A549 (cell line): ENCODE measurements around the gene TTC34. TPM values are rescaled to one million over a fixed set of nuclear protein-coding genes. Genes with fewer than 3 reads are reported as not detected.

Experiments
- ATAC-seq, 2 experiments: fragments of 200-7000 bp in 1 of 2; fragments of >200 bp in 1 of 2; cut with Nextera tagmentation in 1 of 2; cut with Tn5 transposase in 1 of 2; 3 replicates each; pipeline versions ENCODE4 v1.8.0 to v1.9.1; 2018 to 2020; ENCODE audit warnings: mild to moderate bottlenecking in 1 of 2, moderate library complexity in 1 of 2
- CTCF ChIA-PET: fragments of 300-600 bp; sonication (Branson Sonifier 250); formaldehyde crosslinking; extraction: SDS; loops from one replicate; lab custom pipeline; 2021; ENCODE audit warnings: antibody characterized with exemption, inconsistent platforms; lab: Yijun Ruan, JAX
- POLR2A ChIA-PET: fragments of 350-600 bp; formaldehyde crosslinking; extraction: SDS; loops from one replicate; lab custom pipeline; 2021; ENCODE audit warnings: antibody characterized with exemption, inconsistent platforms; lab: Yijun Ruan, JAX
- DNase-seq, 2 experiments: peaks; one replicate each; pipeline versions ENCODE4 v3.0.0 to v3.0.0-alpha.2; 2011 to 2016; ENCODE audit warnings: low read depth in 1 of 2, low spot score in 1 of 2
- FAIRE-seq: peaks from 2 replicates; lab custom pipeline; 2011; peaks lifted over from hg19 to GRCh38; lab: Jason Lieb, UNC
- H3K27ac ChIP-seq, 2 experiments: fragments of >200 bp; sonication (Bioruptor Twin); formaldehyde crosslinking; 3 replicates each; pipeline ENCODE4 v1.5.1; 2016 to 2017
- H3K4me1 ChIP-seq: fragments of >200 bp; sonication (Bioruptor Twin); formaldehyde crosslinking; 3 replicates; pipeline ENCODE4 v1.6.1; 2016
- H3K4me2 ChIP-seq: fragments of >200 bp; sonication (Bioruptor Twin); formaldehyde crosslinking; 3 replicates; pipeline ENCODE4 v1.6.1; 2016
- H3K4me3 ChIP-seq: fragments of >200 bp; sonication (Bioruptor Twin); formaldehyde crosslinking; 3 replicates; pipeline ENCODE4 v1.5.1; 2016
- H3K9me3 ChIP-seq: fragments of >200 bp; sonication (Bioruptor Twin); formaldehyde crosslinking; 3 replicates; pipeline ENCODE4 v1.6.1; 2016
- ATOH8 ChIP-seq: fragments of 250-450 bp; sonication (Bioruptor Pico); IDR thresholded peaks from 2 replicates; pipeline ENCODE4 v1.5.0; 2020; ENCODE audit warnings: low read depth, mild to moderate bottlenecking, moderate library complexity
- CBX2 ChIP-seq: fragments of 200-600 bp; sonication (generic); IDR thresholded peaks from 2 replicates; pipeline ENCODE4 v1.6.1; 2016; ENCODE audit warnings: low read depth, mild to moderate bottlenecking, borderline replicate concordance
- CEBPB ChIP-seq, 2 experiments: fragments of >200 bp in 1 of 2; sonication (Bioruptor Twin) in 1 of 2; formaldehyde crosslinking in 1 of 2; IDR thresholded peaks; 2 replicates each; pipeline ENCODE4 v1.6.1; 2012 to 2016
- E2F6 ChIP-seq: IDR thresholded peaks from 2 replicates; pipeline ENCODE4 v1.6.1; 2012; ENCODE audit warnings: low read depth, borderline replicate concordance
- ELK1 ChIP-seq: fragments of 150-350 bp; IDR thresholded peaks from 2 replicates; pipeline ENCODE4 v1.6.1; 2014; ENCODE audit warnings: low read depth, mild to moderate bottlenecking, low read length
- EP300 ChIP-seq, 2 experiments: fragments of >200 bp; sonication (Bioruptor Twin); formaldehyde crosslinking; IDR thresholded peaks; 2 replicates in 1 of 2; 3 replicates in 1 of 2; pipeline ENCODE4 v1.6.1; 2016 to 2017
- FOSL2 ChIP-seq, 2 experiments: fragments of 450-650 bp in 1 of 2; fragments of >200 bp in 1 of 2; sonication (Bioruptor Twin) in 1 of 2; formaldehyde crosslinking; IDR thresholded peaks; 2 replicates each; pipeline versions ENCODE4 v1.5.0 to v1.6.1; 2016 to 2020; ENCODE audit warnings: mild to moderate bottlenecking in 1 of 2, moderate library complexity in 1 of 2
- HDAC2 ChIP-seq: fragments of 200-600 bp; sonication (generic); IDR thresholded peaks from 2 replicates; pipeline ENCODE4 v1.6.1; 2016
- HEYL ChIP-seq: fragments of 250-450 bp; sonication (Bioruptor Pico); IDR thresholded peaks from 2 replicates; pipeline ENCODE4 v1.8.0; 2021; ENCODE audit warnings: mild to moderate bottlenecking, moderate library complexity
- HOXA7 ChIP-seq: fragments of 250-450 bp; sonication (Bioruptor Pico); IDR thresholded peaks from 2 replicates; pipeline ENCODE4 v1.5.0; 2020; ENCODE audit warnings: mild to moderate bottlenecking, moderate library complexity
- JUNB ChIP-seq: fragments of >200 bp; sonication (Bioruptor Twin); formaldehyde crosslinking; IDR thresholded peaks from 2 replicates; pipeline ENCODE4 v1.6.1; 2016
- KDM5A ChIP-seq: fragments of 200-600 bp; sonication (generic); IDR thresholded peaks from 2 replicates; pipeline ENCODE4 v1.6.1; 2016; ENCODE audit warnings: antibody characterized with exemption, mild to moderate bottlenecking
- NR3C1 ChIP-seq: fragments of >200 bp; sonication (Bioruptor Twin); formaldehyde crosslinking; IDR thresholded peaks from 3 replicates; pipeline ENCODE4 v1.6.1; 2017
- POLR2A ChIP-seq: IDR thresholded peaks from 2 replicates; pipeline ENCODE4 v1.6.1; 2012; ENCODE audit warnings: mild to moderate bottlenecking, low read length
- RFX5 ChIP-seq: fragments of 450-650 bp; IDR thresholded peaks from 2 replicates; pipeline ENCODE4 v1.7.1; 2014; ENCODE audit warnings: antibody characterized with exemption, mild to moderate bottlenecking, moderate library complexity
- RNF2 ChIP-seq: fragments of 200-600 bp; sonication (generic); IDR thresholded peaks from 2 replicates; pipeline ENCODE4 v1.6.1; 2016; ENCODE audit warnings: low read depth, mild to moderate bottlenecking, antibody characterized with exemption, moderate library complexity, borderline replicate concordance
- SREBF2 ChIP-seq: fragments of 450-650 bp; IDR thresholded peaks from 2 replicates; pipeline ENCODE4 v1.6.1; 2014; ENCODE audit warnings: mild to moderate bottlenecking, moderate library complexity
- TFCP2L1 ChIP-seq: fragments of 250-450 bp; sonication (Bioruptor Pico); IDR thresholded peaks from 2 replicates; pipeline ENCODE4 v1.5.0; 2021; ENCODE audit warnings: mild to moderate bottlenecking
- TP53 ChIP-seq: fragments of 250-450 bp; sonication (Bioruptor Pico); IDR thresholded peaks from 2 replicates; pipeline ENCODE4 v1.5.0; 2021; ENCODE audit warnings: mild to moderate bottlenecking, moderate library complexity
- ZC3H11A ChIP-seq: fragments of 450-650 bp; IDR thresholded peaks from 2 replicates; pipeline ENCODE4 v1.6.1; 2014; ENCODE audit warnings: antibody characterized with exemption, mild to moderate bottlenecking
- ZNF302 ChIP-seq: fragments of 250-450 bp; sonication (Bioruptor Pico); IDR thresholded peaks from 2 replicates; pipeline ENCODE4 v1.9.0; 2021; ENCODE audit warnings: inconsistent platforms, mild to moderate bottlenecking, moderate library complexity
- WGBS: methylation state at CpG from one replicate; pipeline ENCODE4 v1.1.6; 2017; ENCODE audit errors: missing lambda C conversion rate; 5-methylcytosine and 5-hydroxymethylcytosine counted together
- polyA plus RNA-seq, 4 experiments: library from polyadenylated mRNA; depleted of rRNA in 3 of 4; stranded (reverse); fragments of >200 nt; fragmentation: RNase III in 1 of 4; extraction: RNeasy Plus Mini Kit Qiagen cat#74134 plus additional on column Dnase treatment in 1 of 4; gene quantifications; 2 replicates in 3 of 4; 3 replicates in 1 of 4; pipeline ENCODE4 v1.2.3, GENCODE V29; 2011 to 2017
- TF ChIP-seq, protein P1 (sequence below): IDR thresholded peaks from 2 replicates; pipeline ENCODE4 v1.6.1; 2012
- TF ChIP-seq, protein P2 (sequence below): IDR thresholded peaks from 2 replicates; pipeline ENCODE4 v1.6.1; 2012

TTC34 gene
- polyA plus RNA-seq, 2 of the 4 experiments (the other 2 are of a cell fraction), result 0.04 to 0.05 TPM

GRCh38 chr1:2831596-2832212 lies 30.2 kb upstream of the TTC34 start:
- H3K4me1 ChIP-seq, result no peaks in the 10 kb centered on the region
- no peak for FAIRE-seq
- CTCF ChIA-PET, result no interaction called here
- H3K4me3 ChIP-seq, result no peak overlapping the region
- POLR2A ChIA-PET, result no interaction called here
- no peak for ATAC-seq
- H3K27ac ChIP-seq, result no peak overlapping the region
- DNase-seq, result no peak
- H3K4me2 ChIP-seq, result no peak overlapping the region
- TF ChIP-seq TFCP2L1 (CRISPR knock-in tag), result no peak
- no peak for TF ChIP-seq FOSL2 (IDR thresholded peaks at IDR 0.05)
- TF ChIP-seq FOSL2 (CRISPR knock-in tag; IDR thresholded peaks at IDR 0.05), result no peak
- TF ChIP-seq RFX5, result no peak
- no peak for TF ChIP-seq HEYL
- TF ChIP-seq CEBPB (IDR thresholded peaks at IDR 0.05), result no peak
- TF ChIP-seq EP300 (IDR thresholded peaks at IDR 0.05), result no peak
- no peak for TF ChIP-seq KDM5A
- no peak for TF ChIP-seq E2F6
- TF ChIP-seq JUNB, result no peak
- no peak for TF ChIP-seq RNF2
- no peak for TF ChIP-seq ELK1
- TF ChIP-seq ZNF302, result no peak
- TF ChIP-seq POLR2A, result no peak
- TF ChIP-seq NR3C1, result no peak
- TF ChIP-seq SREBF2, result no peak
- TF ChIP-seq TP53, result no peak
- TF ChIP-seq, protein P1, sequence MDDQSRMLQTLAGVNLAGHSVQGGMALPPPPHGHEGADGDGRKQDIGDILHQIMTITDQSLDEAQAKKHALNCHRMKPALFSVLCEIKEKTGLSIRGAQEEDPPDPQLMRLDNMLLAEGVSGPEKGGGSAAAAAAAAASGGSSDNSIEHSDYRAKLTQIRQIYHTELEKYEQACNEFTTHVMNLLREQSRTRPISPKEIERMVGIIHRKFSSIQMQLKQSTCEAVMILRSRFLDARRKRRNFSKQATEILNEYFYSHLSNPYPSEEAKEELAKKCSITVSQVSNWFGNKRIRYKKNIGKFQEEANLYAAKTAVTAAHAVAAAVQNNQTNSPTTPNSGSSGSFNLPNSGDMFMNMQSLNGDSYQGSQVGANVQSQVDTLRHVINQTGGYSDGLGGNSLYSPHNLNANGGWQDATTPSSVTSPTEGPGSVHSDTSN, result no peak
- no peaks in the 10 kb centered on the region for H3K9me3 ChIP-seq
- no CpG with 5 or more reads among the region's 12 CpGs for WGBS

- ChIA-PET CTCF (interaction anchor here (1.3 kb wide), 1 partner anchor 9 kb away, joined by 6 read pairs; no protein-coding TSS in a partner anchor), POLR2A (no interaction called here)
- H3K4me3 ChIP-seq, result no peak overlapping the region
- TF ChIP-seq HOXA7 (CRISPR knock-in tag) (no peak), ZC3H11A (no peak), CBX2 (no peak), NR3C1 (no peak), ATOH8 (CRISPR knock-in tag) (no peak), HDAC2 (no peak), FOSL2 (IDR thresholded peaks at IDR 0.05) (no peak), FOSL2 (CRISPR knock-in tag; IDR thresholded peaks at IDR 0.05) (no peak)
- TF ChIP-seq, protein P2, sequence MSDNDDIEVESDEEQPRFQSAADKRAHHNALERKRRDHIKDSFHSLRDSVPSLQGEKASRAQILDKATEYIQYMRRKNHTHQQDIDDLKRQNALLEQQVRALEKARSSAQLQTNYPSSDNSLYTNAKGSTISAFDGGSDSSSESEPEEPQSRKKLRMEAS, result no peak
- H3K9me3 ChIP-seq, result no peaks in the 10 kb centered on the region
- no peak for DNase-seq
- H3K4me1 ChIP-seq, result no peaks in the 10 kb centered on the region
- no peak overlapping the region for H3K4me2 ChIP-seq
- no peak for FAIRE-seq
- 23% methylated on average over 18 of the region's 20 CpGs for WGBS
- H3K27ac ChIP-seq, result no peak overlapping the region
- no peak for ATAC-seq
Observed at GRCh38 chr1:2830761-2831425, 29.4 kb upstream of the TTC34 start.
